Panc1 (cell line): ENCODE results near the gene RANBP3L. TPM values are rescaled to one million over a fixed set of nuclear protein-coding genes. Genes with fewer than 3 reads are reported as not detected.
"Not testable (repeated sequence)": the region's sequence is repeated elsewhere in the genome, so short reads cannot be mapped to it uniquely, and the experiment has no call there.

ENCODE experiments used
- ATAC-seq: fragments of 200-7000 bp; cut with Tn5 transposase; 2 replicates; pipeline ENCODE4 v1.9.1; 2020; ENCODE audit warnings: mild to moderate bottlenecking, moderate library complexity
- BruUV-seq: library from RNA; stranded (reverse); fragments of 400-500 nt; replicated peaks from 2 replicates; lab custom pipeline; 2021; lab: Mats Ljungman, UMichigan
- CTCF ChIA-PET: fragments of 300-600 bp; sonication (Branson Sonifier 250); formaldehyde crosslinking; loops from one replicate; lab custom pipeline; 2022; ENCODE audit warnings: antibody characterized with exemption; lab: Charles Lee
- POLR2A ChIA-PET: fragments of 300-600 bp; sonication (Branson Sonifier 250); formaldehyde crosslinking; loops from one replicate; lab custom pipeline; 2022; ENCODE audit warnings: antibody characterized with exemption; lab: Charles Lee
- DNase-seq: peaks from one replicate; pipeline ENCODE4 v3.0.0-alpha.2; 2010; ENCODE audit warnings: low read depth, low spot score
- H3K27ac ChIP-seq: 2 replicates; pipeline ENCODE4 v1.5.1; 2011; ENCODE audit warnings: mild to moderate bottlenecking, low read length, inconsistent platforms
- H3K27me3 ChIP-seq: fragments of 200-500 bp; sonication (Bioruptor generic); 2 replicates; pipeline ENCODE4 v1.6.0; 2014; ENCODE audit warnings: low read length, inconsistent platforms; ENCODE audit not compliant: control insufficient read depth, insufficient read depth
- H3K36me3 ChIP-seq: fragments of 200-500 bp; sonication (Bioruptor generic); 2 replicates; pipeline ENCODE4 v1.5.1; 2014; ENCODE audit warnings: inconsistent platforms, mild to moderate bottlenecking, low read length, moderate library complexity; ENCODE audit not compliant: control insufficient read depth, insufficient read depth
- H3K4me1 ChIP-seq: 2 replicates; pipeline ENCODE4 v1.5.1; 2011; ENCODE audit warnings: inconsistent platforms, mild to moderate bottlenecking, low read length, moderate library complexity; ENCODE audit not compliant: control insufficient read depth, insufficient read depth
- H3K4me3 ChIP-seq, 2 experiments: 2 replicates each; pipeline ENCODE4 v1.5.1; 2011 to 2012; ENCODE audit warnings: low read depth in 2 of 2, low read length in 2 of 2, mild to moderate bottlenecking in 2 of 2, inconsistent platforms in 1 of 2, moderate library complexity in 1 of 2
- H3K9me3 ChIP-seq: fragments of 200-500 bp; sonication (Bioruptor generic); 2 replicates; pipeline ENCODE4 v1.5.1; 2014; ENCODE audit warnings: low read depth, mild to moderate bottlenecking, inconsistent platforms, low read length, moderate library complexity; ENCODE audit not compliant: control insufficient read depth, insufficient read depth
- CTCF ChIP-seq: fragments of 450-650 bp; IDR thresholded peaks from 2 replicates; pipeline ENCODE4 v1.5.1; 2017; ENCODE audit warnings: mild to moderate bottlenecking
- POLR2AphosphoS5 ChIP-seq: IDR thresholded peaks from 2 replicates; pipeline ENCODE4 v1.6.1; 2012; ENCODE audit warnings: mild to moderate bottlenecking, low read depth, low read length, moderate library complexity
- SIN3A ChIP-seq: IDR thresholded peaks from 2 replicates; pipeline ENCODE4 v1.6.1; 2012; ENCODE audit warnings: low read depth, mild to moderate bottlenecking, low read length, moderate library complexity, borderline replicate concordance; ENCODE audit not compliant: insufficient read depth
- TCF7L2 ChIP-seq: IDR thresholded peaks from 2 replicates; pipeline ENCODE4 v1.6.1; 2011; ENCODE audit warnings: mild to moderate bottlenecking, low read depth, low read length, inconsistent platforms
- in situ Hi-C: cut with HindIII; loops from 2 replicates; pipeline ENCODE4 v1.10.0; 2016; ENCODE audit warnings: low sequenced_read_pairs, low pct_unique_long_range_greater_than_20kb
- intact Hi-C: fragments of 100-400 bp; cut with micrococcal nuclease; formaldehyde crosslinking; loops from one replicate; pipeline ENCODE4 v1.10.0; 2022; ENCODE audit not compliant: unreplicated experiment
- total RNA-seq: library from RNA; stranded (reverse); gene quantifications from one replicate; pipeline ENCODE4 v1.2.1, GENCODE V29; 2021; ENCODE audit not compliant: unreplicated experiment
- TF ChIP-seq, protein P1 (sequence below), 2 experiments: IDR thresholded peaks; 2 replicates each; pipeline ENCODE4 v1.6.1; 2011 to 2012; ENCODE audit warnings: low read depth in 2 of 2, control low read depth in 1 of 2, low read length in 1 of 2, mild to moderate bottlenecking in 1 of 2, moderate library complexity in 1 of 2; ENCODE audit not compliant: insufficient read depth in 1 of 2

Gene RANBP3L
- total RNA-seq, 1 experiment from 2014 or later, result 0.28 TPM

DNA sequence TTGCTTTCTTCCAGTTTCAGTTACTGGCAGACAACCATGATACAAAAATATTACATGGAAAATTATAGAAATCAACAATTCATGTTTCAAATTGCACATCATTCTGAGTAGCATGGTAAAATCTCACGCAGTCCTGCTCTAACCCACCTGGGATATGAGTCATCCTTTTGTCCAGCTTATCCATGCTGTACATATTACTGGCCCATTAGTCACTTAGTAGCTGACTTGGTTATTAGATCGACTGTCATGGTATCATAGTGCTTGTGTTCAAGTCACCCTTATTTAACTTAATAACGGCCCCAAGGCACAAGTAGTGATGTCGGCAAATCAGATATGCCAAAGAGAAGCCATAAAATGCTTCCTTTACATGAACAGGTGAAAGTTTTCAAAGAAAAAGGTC is 101.2 kb downstream of the RANBP3L start:
- Histone ChIP-seq H3K9me3 (no peaks in the 10 kb centered on the region), H3K4me1 (no peaks in the 10 kb centered on the region), H3K27ac (no peak overlapping the region), H3K4me3 (no peak overlapping the region), H3K36me3 (peaks cover 22% of the 10 kb centered on the region), H3K27me3 (no peaks in the 10 kb centered on the region)
- POLR2A ChIA-PET, result no interaction called here
- BruUV-seq, result no TSS peak
- ATAC-seq (no peak), DNase-seq (no peak)
- CTCF ChIA-PET, result no interaction called here
- TF ChIP-seq CTCF (no peak), SIN3A (no peak), POLR2AphosphoS5 (no peak), TCF7L2 (no peak)
- TF ChIP-seq, protein P1, sequence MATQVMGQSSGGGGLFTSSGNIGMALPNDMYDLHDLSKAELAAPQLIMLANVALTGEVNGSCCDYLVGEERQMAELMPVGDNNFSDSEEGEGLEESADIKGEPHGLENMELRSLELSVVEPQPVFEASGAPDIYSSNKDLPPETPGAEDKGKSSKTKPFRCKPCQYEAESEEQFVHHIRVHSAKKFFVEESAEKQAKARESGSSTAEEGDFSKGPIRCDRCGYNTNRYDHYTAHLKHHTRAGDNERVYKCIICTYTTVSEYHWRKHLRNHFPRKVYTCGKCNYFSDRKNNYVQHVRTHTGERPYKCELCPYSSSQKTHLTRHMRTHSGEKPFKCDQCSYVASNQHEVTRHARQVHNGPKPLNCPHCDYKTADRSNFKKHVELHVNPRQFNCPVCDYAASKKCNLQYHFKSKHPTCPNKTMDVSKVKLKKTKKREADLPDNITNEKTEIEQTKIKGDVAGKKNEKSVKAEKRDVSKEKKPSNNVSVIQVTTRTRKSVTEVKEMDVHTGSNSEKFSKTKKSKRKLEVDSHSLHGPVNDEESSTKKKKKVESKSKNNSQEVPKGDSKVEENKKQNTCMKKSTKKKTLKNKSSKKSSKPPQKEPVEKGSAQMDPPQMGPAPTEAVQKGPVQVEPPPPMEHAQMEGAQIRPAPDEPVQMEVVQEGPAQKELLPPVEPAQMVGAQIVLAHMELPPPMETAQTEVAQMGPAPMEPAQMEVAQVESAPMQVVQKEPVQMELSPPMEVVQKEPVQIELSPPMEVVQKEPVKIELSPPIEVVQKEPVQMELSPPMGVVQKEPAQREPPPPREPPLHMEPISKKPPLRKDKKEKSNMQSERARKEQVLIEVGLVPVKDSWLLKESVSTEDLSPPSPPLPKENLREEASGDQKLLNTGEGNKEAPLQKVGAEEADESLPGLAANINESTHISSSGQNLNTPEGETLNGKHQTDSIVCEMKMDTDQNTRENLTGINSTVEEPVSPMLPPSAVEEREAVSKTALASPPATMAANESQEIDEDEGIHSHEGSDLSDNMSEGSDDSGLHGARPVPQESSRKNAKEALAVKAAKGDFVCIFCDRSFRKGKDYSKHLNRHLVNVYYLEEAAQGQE (IDR thresholded peaks at IDR 0.05; ENCODE audit: insufficient read depth in 1 of 2, low read depth in 2 of 2, low read length in 1 of 2), result no peak
- intact Hi-C loops, result no loop called here
- in situ Hi-C loops, result no loop called here

- intact Hi-C loops (no loop called here), in situ Hi-C loops (no loop called here)
- TF ChIP-seq POLR2AphosphoS5 (no peak), CTCF (no peak), SIN3A (no peak), TCF7L2 (no peak)
- TF ChIP-seq, protein P1 (IDR thresholded peaks at IDR 0.05; ENCODE audit: insufficient read depth in 1 of 2, low read depth in 2 of 2, low read length in 1 of 2), result no peak
- H3K4me1 ChIP-seq, result no peaks in the 10 kb centered on the region
- ChIA-PET POLR2A (no interaction called here), CTCF (no interaction called here)
- no peak for DNase-seq
- H3K27ac ChIP-seq, result no peak overlapping the region
- H3K36me3 ChIP-seq, result peaks cover 22% of the 10 kb centered on the region
- H3K4me3 ChIP-seq, result no peak overlapping the region
- no peak for ATAC-seq
- no peaks in the 10 kb centered on the region for H3K9me3 ChIP-seq
- no peaks in the 10 kb centered on the region for H3K27me3 ChIP-seq
- BruUV-seq, result no TSS peak
Observed at GRCh38 chr5:36199620-36200019, 102.1 kb downstream of the RANBP3L start.

- intact Hi-C loops, CTCF ChIA-PET, H3K9me3 ChIP-seq, H3K27me3 ChIP-seq, H3K4me3 ChIP-seq, BruUV-seq, POLR2A ChIA-PET, in situ Hi-C loops, ATAC-seq, DNase-seq, H3K4me1 ChIP-seq, H3K27ac ChIP-seq: not testable (repeated sequence)
- peaks cover 22% of the 10 kb centered on the region for H3K36me3 ChIP-seq
Observed at GRCh38 chr5:36198783-36199182, 102.9 kb downstream of the RANBP3L start.
